C4-2B (cell line): ENCODE measurements around the gene DUSP1.

ENCODE experiments used
- CTCF ChIP-seq: fragments of 450-650 bp; conservative IDR thresholded peaks from 2 replicates; pipeline ENCODE4 v1.5.1; 2017; ENCODE audit warnings: mild to moderate bottlenecking
- ZFX ChIP-seq: fragments of 450-650 bp; IDR thresholded peaks from 2 replicates; pipeline ENCODE4 v1.6.1; 2017

- TF ChIP-seq CTCF (no peak), ZFX (no peak)
Measured at GRCh38 chr5:172789687-172790495, 18.9 kb upstream of the DUSP1 start.
